ENCODE results near the gene OR52I1.

OR52I1 gene

DNA sequence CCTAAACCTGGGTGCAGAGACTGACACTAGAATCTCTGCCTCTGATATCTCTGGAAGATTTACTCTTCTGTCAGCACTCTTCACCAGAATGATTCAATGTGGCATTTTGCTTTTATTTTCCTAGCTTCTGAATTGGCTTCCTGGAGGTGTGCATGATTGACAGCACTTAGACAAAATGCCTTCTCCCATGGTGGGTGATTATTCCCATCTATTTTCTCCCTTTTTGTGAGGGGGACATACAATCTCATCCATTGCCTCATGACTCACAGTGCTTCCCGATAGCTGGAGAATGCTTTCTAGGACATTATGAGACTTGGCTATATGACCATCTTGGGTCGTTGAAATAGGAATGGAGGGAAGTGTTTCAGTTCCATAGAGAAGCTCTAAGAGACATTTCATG, 18.1 kb downstream of the OR52I1 start:
- DNase-seq (ENCODE audit: low read depth in 2 of 2) = no peak

DNA sequence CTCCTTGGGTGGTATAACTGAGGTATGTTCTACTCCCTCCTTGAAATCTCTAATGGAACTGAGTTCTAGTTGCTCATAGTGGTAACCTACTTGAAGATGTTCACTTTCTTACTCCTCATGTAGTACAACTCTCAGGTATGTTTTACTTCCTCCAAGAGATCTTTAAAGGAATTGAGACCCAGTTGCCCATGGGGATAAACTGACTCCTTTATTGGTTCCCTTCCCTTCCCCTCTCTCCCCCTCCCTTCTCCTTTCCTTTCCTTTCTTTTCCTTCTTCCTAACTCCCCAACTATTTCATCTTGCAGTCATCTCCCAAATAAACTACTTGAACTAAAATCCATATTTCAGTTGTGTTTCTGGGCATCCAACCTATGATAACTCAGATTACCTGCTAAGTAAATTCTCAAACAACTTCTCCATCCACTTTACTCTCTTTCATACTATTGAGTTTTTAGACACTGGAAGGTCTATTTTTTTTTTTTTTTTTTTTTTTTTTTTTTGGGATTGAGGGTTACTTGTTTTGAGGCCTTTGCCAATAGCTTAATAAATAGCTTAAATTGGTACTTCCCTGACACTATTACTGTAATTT, 22.1 kb downstream of the OR52I1 start:
- DNase-seq (ENCODE audit: low read depth in 2 of 2) = no peak

DNA sequence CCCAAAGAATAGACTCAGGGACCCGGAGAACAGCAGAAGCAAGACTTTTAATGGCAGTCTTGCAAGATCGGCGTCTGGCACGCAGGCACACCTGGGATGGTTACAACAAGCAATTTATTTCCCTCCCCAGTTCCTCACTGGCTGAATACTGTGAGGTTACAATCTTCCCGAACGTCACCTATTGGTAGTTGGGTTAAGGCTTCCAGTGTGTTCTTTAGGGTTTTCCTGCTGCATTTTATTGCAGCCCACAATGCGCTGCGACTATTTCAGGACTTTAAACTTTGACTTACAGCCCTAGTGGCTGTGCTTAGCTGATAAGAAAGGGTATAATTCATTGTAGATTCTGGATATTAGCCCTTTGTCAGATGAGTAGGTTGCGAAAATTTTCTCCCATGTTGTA, 25.7 kb downstream of the OR52I1 start:
- no peak for DNase-seq (ENCODE audit: low read depth in 2 of 2)

DNA sequence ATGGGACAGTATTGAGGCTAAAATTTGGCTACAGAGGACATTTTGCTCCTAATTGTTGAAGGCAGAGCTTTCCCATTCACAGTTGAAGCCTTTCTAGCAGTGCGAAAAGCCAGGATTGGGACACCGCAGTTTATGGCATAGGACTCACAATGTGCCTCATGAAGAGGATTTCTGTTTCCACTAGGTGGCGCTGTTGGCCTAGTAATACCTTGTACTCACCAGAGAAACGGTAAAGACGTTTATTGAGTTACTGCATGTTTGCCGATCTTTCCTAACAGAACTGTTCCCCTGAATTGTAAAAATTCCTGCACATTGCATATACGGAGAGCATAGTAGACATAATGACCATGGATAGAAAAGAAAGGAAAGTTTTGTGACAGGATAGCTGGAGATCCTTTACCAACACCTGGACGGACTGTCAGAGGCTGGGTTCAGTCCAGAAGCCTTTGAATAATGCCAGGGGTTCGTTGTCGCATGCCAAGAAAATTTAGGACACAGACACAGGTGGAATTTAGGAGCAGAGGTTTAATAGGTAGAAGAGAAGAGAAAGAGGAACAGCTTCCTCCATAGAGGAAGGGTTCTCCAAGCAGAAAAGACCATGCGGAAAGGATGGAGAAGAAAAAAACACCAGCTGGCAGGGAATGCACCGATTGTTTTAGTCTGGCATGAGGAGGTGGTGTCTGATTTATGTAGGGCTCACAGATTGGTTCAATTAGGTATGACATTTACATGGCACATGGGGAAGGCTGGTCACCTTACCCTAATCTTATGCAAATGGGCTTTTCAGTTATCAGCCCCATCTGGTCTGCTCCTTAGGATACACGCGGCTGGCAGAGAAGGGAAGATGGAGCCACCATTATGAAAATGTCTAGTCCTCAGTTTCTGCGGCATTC, 32.6 kb downstream of the OR52I1 start:
- DNase-seq (ENCODE audit: low read depth in 2 of 2) = peak in 1 of 2 donors; percentile 5

DNA sequence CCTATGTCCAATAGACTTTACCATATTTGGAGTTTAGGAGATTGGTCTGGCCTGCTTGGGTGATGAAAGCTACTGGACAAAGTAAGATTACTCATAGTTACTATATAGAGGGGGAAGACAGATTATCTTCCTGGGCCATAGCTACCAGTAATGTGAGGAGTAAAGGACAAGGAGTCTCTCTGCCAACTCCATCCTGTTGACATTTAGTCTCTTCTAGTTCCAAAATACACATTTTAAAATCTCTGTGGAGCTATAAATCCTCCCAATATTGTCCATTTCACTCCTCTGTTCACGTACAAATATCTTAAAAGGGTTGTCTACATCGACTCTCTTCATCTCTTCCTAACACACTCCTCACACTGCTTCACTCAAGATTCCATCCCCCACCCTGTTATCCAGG, 42.3 kb downstream of the OR52I1 start:
- no peak for DNase-seq (ENCODE audit: low read depth in 2 of 2)

DNA sequence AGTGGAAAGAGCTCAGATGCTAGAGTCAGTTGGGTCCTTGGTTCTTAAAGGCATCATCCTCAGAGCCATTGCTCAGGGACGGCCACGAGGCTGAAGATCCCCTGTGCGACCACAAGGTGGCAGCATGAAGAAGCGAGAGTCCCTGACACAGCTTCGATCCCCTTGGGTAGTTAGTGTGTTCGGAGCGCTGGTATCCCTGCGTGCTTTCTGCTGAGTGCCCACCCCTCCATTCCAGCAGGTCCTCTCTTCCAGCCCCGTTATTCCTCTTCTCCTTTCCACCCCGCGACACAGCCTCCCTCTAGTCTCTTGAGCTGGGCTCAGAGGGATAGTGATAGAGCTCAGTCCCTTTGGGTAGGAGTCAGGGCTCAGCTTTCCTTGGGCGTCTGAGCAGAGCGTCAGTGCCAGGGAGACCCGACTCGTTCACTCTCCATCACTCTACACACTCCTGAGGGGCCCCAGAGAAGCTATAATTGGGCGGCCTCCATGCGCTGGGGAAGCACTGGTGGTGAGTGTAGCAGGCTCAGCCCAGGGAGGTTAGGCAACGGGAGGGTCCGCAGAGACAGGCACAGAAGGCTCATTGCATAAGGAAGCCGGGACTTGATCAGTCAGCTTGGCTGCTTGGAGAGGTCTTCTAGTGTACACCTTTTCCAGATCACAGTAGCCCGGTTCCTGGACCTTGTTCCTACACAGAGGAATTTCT, 43.3 kb downstream of the OR52I1 start, which contains the start of gene OR51D1:
Gene OR51D1, plus strand, starts transcription at position 516 of the 700 bp plus-strand sequence. CDS start 2,314 bp downstream, outside the sequence.
- DNase-seq (ENCODE audit: low read depth in 2 of 2) = peak; percentile 30 to 41

DNA sequence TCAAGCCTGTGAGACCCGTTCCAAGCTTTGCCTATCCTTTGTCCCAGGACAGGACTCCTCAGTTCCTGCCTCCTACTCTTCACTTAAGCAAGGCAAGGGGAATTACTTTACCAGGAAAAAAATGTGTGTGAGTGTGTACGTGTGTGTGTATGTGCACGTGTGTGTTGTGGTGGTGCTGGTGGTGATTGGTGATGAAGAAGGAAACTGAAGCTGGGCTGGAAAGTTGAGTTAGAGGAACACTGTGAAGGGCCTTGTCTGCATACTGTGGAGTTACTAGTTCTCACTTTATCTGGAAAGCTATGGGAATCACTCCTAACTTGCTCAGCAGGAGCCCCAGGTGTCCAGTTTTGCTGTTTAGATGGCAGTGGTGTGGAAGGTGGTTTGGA, 43.8 kb downstream of the OR52I1 start:
- no peak for DNase-seq (ENCODE audit: low read depth in 2 of 2)

DNA sequence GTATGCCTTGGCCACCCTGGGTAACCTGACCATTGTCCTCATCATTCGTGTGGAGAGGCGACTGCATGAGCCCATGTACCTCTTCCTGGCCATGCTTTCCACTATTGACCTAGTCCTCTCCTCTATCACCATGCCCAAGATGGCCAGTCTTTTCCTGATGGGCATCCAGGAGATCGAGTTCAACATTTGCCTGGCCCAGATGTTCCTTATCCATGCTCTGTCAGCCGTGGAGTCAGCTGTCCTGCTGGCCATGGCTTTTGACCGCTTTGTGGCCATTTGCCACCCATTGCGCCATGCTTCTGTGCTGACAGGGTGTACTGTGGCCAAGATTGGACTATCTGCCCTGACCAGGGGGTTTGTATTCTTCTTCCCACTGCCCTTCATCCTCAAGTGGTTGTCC, 46.1 kb downstream of the OR52I1 start:
- DNase-seq (ENCODE audit: low read depth in 2 of 2) = no peak

DNA sequence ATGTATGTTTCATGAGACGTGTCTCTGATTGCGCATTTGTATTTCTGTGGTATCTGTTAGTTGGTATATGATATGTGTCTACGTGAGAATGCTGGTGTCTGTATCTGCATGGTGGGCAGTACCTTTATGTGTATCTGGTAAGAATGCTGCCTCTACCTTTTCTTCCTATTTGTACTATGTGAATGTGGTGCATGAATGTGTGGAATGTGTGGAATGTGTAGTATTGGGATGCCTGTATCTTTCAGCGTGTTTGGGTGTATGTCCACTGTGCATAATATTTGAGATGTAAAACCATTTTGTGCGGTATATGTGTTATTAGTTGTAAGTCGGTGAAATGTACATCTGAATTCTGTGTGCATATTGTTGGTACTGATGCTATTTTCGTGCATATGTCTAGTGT, 47.7 kb downstream of the OR52I1 start:
- no peak for DNase-seq (ENCODE audit: low read depth in 2 of 2)

DNA sequence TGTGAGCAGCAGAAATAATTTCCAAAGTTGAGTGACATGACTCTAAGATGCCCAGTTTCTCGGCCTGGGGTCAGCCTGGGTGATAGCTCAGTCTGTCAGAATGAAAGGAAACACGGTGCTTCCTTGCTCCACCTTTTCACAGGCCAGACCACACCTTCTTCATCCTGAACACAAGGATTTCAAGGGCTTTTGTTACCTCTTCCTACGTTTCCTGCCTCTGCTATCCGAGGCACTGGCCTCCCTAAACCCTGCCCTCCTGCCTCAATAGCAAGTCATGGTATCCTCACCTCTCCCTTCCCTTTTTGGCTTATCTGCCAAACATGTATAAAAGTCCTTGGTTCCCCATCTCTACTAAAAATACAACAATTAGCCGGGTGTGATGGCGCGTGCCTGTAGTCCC, 48.2 kb downstream of the OR52I1 start:
- DNase-seq (ENCODE audit: low read depth in 2 of 2) = no peak

DNA sequence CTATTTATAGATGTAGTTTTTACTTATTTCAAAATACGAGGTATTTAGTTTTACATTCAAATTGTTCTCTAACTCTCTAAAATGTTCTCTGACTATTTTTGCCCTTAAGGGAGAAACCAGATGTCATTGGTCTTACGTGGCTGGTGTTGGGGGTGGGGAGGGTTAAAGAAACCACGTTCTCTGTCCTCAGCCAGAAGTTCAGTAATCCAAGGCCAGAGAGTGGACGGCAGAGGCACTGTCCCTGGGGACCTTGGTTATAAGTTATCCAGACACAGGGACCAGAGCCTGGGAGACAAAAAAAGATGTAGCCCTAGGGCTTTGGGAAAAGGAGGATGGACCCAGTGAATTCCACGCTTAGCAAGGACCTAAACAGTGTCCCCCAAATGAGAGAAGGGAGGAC, 49.2 kb downstream of the OR52I1 start:
- no peak for DNase-seq (ENCODE audit: low read depth in 2 of 2)

DNA sequence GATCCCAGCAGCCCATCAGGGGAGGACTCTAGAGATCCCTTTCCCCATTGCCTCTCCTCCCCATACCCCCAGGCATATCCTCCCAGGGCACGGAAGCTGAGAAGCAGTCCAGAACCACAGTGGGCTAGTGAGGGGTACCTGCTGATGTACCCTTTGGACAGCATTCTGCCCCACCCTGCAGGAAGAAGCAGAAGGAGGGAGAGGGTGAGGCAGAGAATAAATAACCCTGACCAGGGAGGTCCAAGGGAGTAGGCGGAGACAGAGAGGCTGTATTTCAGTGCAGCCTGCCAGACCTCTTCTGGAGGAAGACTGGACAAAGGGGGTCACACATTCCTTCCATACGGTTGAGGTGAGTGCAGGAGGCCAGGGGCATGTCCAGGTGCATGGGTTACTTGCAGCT, 49.8 kb downstream of the OR52I1 start, which contains the start of gene OR51E1:
Gene OR51E1, plus strand, starts transcription at position 301 of the 400 bp plus-strand sequence. CDS start 8,545 bp downstream, outside the sequence.
- no peak for DNase-seq (ENCODE audit: low read depth in 2 of 2)

DNA sequence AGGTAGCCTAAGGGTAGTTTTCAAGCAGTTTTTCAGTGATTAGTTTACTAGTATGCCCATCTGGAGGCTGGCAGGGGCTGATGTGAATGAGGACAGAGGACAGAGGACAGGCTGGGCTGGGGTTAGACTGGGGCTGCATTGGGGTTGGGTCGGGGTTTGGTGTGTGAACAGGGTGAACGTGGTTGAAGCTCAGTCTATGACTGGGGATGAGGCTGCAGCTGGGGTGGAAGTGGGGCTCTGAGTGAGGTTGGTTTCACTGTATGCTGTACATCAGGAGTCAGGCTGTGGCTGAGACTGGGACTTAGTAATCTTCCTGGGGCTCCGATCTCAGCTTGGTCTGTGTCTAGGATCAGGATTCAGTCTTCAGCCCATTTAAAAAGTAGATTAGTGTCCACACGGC, 50.4 kb downstream of the OR52I1 start:
- no peak for DNase-seq (ENCODE audit: low read depth in 2 of 2)

All from activated CD8-positive, alpha-beta memory T cell treated with anti-CD3 and anti-CD28 coated beads for 4 hours (primary cell).